T47D (cell line): Measurements from ENCODE around the gene CALML6.
"Not testable (repeated sequence)": the region's sequence is repeated elsewhere in the genome, so short reads cannot be mapped to it uniquely, and the experiment has no call there.

Source experiments
- DNase-seq, 2 experiments: peaks; one replicate each; pipeline versions ENCODE4 v3.0.0 to v3.0.0-alpha.2; 2011 to 2012; ENCODE audit warnings: low read depth in 1 of 2, low spot score in 1 of 2
- JUND ChIP-seq: IDR thresholded peaks from 2 replicates; pipeline ENCODE4 v1.6.1; 2012; ENCODE audit warnings: low read depth
- in situ Hi-C: cut with HindIII; loops from 2 replicates; pipeline ENCODE4 v1.10.0; 2016; ENCODE audit warnings: low sequenced_read_pairs, low pct_unique_long_range_greater_than_20kb

The CALML6 gene

DNA sequence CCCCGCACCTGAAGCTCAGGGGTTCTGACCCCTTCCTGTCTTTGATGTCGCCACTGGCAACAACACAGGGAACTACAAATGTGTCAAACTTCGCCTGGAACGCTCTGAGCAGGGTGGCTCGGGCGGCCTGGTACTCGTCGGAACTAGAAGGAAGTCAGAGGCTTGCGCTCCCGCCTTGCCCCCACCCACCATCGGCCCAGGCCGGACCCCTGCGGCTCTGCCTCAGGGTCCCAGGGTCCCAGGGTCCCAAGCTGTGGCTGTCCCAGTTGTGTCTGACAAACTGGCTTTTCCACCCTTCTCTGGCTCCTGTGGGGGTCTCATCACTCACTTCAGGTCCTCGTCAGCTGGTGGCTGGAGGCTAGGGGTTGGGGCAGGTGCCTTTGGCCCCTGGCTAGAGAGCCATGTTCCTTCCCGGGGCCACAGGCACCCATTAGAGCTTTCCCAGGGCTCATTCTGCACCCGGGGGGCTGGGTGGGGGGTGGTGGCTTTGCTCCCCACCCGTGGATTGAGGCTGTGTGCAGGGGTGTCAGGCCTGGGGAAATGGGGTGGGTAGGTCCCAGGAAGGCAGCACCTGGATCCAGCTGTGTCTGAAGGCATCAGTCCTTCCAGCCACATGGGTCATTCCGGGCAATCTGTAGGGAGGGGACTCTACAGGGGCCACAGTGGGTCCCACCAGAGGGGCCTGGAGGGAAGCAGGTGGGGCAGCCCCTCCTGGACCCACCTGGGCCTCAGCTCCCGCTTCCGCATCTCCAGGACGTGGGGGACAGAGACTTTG is 12.0 kb downstream of the CALML6 start:
- no peak for DNase-seq
- TF ChIP-seq JUND: no peak
- in situ Hi-C loops: no loop called here

DNA sequence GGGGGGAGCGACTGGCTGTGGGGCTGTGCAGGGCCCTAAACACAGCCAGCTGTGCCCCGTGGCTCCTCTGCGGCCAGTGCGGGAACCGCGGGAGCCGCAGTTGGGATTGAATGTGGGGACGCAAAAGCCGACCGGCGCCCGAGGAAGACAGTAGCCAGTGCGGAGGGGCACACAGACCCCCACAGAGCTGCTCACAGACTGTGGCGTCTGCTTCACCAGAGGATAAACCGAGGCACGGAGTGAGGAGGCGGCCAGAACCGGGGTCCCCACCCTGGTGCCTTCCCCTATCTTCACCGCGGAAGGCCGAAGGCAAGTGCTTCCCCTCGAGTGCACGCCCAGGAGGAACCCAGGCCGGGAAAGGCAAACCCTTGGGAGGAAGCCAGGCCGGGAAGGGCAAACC is 12.7 kb downstream of the CALML6 start:
- DNase-seq: no peak
- in situ Hi-C loops: no loop called here
- no peak for TF ChIP-seq JUND

GRCh38 chr1:1928231-1929101 is 13.4 kb downstream of the CALML6 start:
- no peak for DNase-seq
- no peak for TF ChIP-seq JUND
- in situ Hi-C loops: no loop called here

- no peak for DNase-seq
- in situ Hi-C loops: no loop called here
- TF ChIP-seq JUND: no peak
Observed at GRCh38 chr1:1929102-1929638, 14.1 kb downstream of the CALML6 start.

DNA sequence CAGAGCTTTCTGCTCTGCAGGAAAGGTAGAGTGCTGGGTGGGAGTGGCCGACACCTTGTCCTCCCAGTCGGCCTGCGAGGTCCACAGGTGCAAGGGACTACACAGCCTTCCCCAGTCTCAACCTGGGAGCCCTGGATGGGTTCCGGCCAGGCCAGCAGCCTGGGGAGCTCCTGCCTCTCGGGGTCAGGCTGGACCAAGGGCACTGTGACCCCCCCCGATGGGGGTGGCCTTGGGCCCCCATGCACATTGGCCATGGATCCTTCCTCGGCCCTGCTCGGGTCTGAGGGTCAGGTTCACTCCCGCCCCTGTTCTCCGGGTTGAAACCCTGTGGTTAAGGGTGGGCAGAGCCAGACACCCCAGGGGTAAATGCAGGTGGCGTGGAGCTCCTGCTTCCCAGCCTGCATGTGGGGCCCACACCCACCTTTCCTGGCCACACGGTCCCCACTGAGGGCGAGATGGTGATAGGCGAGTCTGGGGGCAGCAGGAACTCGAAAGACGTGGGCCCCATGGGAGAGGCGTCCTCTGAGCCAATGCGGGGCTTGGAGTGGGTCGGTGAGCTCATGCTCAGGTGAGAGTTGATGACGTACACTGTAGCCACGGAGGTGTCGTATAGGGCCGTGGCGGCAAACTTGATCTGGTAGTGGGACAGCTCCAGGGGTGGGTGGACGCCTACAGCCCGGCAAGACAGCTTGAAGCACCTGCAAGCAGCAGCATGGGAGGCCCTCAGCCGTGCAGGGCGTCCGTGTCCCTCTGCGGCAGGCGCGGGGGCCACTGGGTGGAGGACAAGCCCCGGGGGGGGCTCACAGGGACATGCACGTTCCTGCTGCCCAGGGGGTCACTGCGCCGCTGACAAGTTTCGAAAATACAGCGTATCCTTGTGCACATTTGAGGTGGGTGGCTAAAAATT is 14.8 kb downstream of the CALML6 start:
- in situ Hi-C loops: no loop called here
- no peak for DNase-seq
- no peak for TF ChIP-seq JUND

- in situ Hi-C loops, DNase-seq: not testable (repeated sequence)
Observed at GRCh38 chr1:1934848-1935247, 19.8 kb downstream of the CALML6 start.

GRCh38 chr1:1937061-1937460 is 22.0 kb downstream of the CALML6 start:
- no peak for TF ChIP-seq JUND
- DNase-seq: no peak
- in situ Hi-C loops: no loop called here

GRCh38 chr1:1937549-1938275 is 22.7 kb downstream of the CALML6 start:
- in situ Hi-C loops: no loop called here
- TF ChIP-seq JUND: no peak
- no peak for DNase-seq

DNA sequence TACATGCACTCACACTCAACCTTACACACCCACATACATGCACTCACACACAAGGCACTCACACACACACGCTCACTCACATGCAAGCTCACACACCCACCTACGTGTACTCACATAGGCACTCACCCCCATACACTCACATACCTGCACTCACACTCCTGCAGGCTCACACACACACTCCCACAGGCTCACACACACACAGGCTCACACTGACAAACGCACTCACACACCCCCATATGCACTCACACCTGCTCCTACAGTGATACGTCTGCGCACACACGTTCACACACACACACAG is 23.2 kb downstream of the CALML6 start:
- DNase-seq: no peak
- in situ Hi-C loops: no loop called here
- no peak for TF ChIP-seq JUND

DNA sequence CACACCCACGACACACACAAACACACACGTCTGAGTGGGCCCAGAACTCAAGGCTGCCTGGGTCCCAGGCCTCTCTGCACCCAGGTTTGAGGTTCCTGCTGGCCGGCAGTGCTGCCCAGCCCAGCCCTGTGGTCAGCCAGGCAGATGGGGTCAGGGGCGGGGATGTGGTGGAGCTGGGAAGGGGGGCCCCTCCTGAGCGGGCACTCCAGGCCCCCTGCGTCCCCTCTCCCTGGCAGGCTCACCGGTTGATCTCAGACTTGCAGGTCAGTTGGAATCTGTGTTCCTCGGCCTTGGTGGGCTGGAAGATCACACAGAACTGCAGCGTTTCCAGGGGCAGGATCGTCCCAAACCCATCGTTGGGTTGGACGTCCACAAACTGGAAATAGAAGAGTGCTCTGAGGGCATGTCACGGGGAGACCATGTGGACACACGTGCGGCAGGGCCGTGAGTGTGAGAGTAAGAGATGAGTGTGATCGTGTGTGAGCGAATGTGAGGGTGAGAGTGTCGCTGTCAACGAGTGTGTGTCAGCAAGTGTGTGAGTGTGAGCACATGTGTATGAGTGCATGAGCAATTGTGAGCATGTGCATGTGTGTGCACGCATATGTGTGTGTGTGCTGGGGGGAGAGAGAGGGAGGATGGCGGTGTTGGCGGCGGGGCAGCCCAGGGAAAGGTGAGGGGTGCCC is 23.7 kb downstream of the CALML6 start:
- in situ Hi-C loops: no loop called here
- DNase-seq: no peak
- TF ChIP-seq JUND: no peak

GRCh38 chr1:1939296-1940122 is 24.4 kb downstream of the CALML6 start:
- no peak for TF ChIP-seq JUND
- in situ Hi-C loops: no loop called here
- DNase-seq: no peak
